HG03571 (cell line): Measurements from ENCODE around the gene MTCL1.

Experiments
- ATAC-seq: cut with Tn5 transposase; IDR thresholded peaks from one replicate; pipeline ENCODE4 v1.9.1; 2021; ENCODE audit not compliant: unreplicated experiment

Gene MTCL1

GRCh38 chr18:8766559-8767293 lies 61.4 kb downstream of the MTCL1 start:
- no peak for ATAC-seq

- ATAC-seq = no peak
These were observed 62.0 kb downstream of the MTCL1 start for GRCh38 chr18:8767340-8767739.

DNA sequence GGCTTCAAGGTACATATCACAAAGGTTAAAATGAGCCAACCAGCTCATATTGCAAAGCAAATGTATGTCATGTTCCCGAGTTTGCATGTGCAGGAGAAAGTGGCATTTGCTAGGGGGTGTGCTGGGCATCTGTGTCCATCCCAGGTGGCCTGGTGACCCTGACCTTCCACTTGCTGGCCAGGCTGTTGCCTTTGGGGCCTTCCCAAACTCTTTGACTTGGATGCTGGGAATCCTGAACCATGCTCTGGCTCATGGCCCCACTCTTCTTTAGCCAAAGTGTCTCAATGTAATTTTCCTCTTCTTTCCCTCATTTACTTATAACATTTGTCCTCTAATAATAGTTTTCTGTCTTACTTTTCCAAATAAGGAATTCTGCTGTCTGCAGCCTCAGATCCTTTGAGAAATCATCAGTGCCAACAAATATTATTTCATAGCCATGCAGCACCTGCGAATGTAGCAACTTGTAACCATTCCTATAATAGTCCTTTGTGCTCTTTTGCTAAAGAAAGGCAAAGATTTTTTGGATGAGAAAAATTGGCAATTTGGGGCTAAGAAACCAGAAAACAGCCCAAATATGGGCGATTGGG lies 64.2 kb downstream of the MTCL1 start:
- ATAC-seq = no peak

DNA sequence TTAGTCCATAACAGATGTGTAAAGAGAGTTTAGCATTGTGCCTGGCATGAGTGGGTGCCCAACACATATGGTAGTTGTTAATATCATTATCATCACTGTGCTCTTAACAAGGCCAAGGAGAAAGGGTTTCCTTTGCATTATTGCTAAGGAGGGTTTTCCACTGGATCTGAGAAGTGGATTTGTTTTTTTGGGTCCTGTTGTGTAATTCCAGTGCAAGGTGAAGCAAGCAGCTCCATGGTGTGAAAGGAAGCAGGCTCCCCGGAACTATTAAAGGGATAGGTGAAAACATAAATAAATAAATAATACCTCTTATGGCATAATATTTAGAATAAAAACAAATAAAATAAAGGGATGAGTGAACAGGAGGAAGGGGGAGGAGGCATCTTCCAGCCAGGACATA lies 65.3 kb downstream of the MTCL1 start:
- no peak for ATAC-seq

- ATAC-seq = no peak
These were observed 66.6 kb downstream of the MTCL1 start for GRCh38 chr18:8771930-8772329.

GRCh38 chr18:8773980-8774379 lies 68.6 kb downstream of the MTCL1 start:
- no peak for ATAC-seq

DNA sequence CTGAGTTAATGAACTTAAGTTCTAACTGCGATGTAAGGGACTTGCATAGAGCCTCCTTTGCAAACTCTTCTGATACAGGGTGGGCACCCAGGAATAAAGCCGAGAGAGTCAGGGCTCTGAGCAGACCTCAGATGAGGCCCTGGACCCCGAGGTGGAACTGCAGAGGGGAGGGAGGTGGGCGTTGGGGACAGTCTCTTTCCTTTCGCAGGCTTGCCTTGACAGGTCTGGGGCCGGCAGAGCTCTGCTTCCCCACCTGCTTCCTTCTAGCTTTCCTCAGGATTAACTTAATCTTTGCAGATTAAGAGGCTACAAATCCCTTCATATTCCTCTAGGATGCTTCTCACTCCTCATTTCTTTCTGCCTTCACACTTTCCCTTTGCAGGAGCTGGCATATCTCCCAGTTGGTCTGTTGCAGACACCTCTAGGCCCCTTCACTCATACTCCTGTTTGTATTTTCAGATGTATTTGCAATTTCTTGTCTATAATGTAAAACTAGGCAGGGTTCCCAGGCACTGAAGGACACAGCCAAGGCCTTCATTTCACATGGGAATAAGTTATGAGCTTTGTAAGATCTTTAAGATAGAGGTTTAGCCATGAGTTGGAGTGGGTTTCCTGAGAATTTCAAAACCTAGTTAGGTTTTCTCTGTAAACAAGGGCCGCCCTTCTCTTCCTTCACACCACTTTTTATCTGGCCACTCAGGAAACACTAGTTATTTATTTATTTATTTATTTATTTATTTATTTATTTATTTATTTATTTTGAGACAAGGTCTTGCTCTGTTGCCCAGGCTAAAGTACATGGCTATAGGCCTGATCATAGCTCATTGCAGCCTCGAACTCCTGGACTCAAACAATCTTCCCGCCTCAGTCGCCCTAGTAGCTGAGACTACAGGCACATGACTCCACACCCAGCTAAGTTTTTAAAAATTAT lies 70.9 kb downstream of the MTCL1 start:
- ATAC-seq = no peak

- no peak for ATAC-seq
These were observed 72.5 kb downstream of the MTCL1 start for GRCh38 chr18:8777846-8778245.

- ATAC-seq = no peak
These were observed 73.0 kb downstream of the MTCL1 start for GRCh38 chr18:8778386-8778785.

GRCh38 chr18:8778824-8779223 lies 73.5 kb downstream of the MTCL1 start:
- no peak for ATAC-seq

- ATAC-seq = no peak
These were observed 73.9 kb downstream of the MTCL1 start for GRCh38 chr18:8779251-8779650.

DNA sequence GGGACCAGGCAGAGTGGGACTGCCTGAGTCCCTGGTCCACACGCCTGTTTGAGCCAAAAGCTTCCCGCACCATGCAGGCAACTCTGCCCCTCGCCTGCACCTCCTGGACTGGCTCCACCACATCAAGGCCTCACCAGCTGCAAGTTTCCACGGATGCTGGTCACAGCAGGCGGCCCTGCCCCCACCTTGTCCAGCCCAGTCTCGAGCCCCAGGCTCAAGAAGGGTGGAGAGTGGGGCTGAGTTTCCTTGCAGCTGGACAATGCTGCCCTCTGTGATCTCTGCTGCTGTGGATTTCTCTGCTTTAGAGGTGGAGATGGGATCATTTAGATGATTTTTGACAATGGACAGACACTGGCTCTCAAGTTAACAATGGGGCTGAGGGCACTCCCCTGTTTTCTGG lies 74.9 kb downstream of the MTCL1 start:
- no peak for ATAC-seq

- ATAC-seq = no peak
These were observed 76.3 kb downstream of the MTCL1 start for GRCh38 chr18:8781671-8782070.

- no peak for ATAC-seq
These were observed 78.1 kb downstream of the MTCL1 start for GRCh38 chr18:8783335-8783993.

GRCh38 chr18:8783994-8784530 lies 78.7 kb downstream of the MTCL1 start:
- no peak for ATAC-seq

- no peak for ATAC-seq
These were observed 79.9 kb downstream of the MTCL1 start for GRCh38 chr18:8785261-8785660.

DNA sequence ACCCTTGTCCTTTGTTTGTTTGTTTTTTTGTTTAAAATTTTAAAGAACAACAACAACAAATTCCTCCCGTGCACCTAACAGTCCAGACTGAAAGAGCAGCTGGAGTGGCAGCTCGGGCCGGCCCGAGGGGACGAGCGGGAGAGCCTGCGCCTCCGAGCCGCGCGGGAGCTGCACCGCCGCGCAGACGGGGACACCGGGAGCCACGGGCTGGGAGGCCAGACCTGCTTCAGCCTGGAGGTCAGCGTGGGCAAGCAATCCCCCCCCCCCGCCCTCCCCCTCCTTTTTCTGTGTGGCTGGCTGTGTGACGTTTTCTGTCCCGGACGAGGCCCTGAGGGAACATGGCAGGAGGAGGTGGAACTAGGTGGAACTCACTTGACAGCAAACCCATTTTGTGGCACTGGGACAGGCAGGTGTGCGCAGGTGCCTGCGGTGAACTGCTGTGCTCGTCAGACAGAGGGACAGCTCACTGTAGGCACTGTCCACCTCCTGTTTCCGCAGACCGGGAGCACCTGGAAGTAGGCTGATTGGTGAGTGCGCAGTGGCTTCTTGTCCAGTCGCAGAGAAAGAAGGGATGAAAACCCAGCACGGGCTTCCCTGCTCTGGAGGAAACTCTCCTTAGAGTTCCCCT lies 80.6 kb downstream of the MTCL1 start:
- no peak for ATAC-seq

GRCh38 chr18:8786483-8787370 lies 81.4 kb downstream of the MTCL1 start:
- ATAC-seq = no peak

DNA sequence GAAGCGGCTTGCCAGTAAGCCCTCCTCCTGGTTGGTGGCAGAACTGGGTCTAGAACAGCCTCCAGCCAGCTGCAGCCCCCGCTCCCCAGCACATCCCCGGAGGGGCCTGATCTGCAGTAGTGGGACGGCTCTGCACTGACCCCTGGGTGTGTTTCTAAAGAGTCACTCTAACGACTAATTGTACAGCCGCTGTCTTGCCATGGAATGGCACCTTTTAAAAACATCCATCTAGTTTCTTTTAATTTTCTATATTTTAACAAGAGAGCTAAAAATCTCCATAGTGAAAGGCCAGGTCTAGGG lies 82.0 kb downstream of the MTCL1 start:
- ATAC-seq = no peak

DNA sequence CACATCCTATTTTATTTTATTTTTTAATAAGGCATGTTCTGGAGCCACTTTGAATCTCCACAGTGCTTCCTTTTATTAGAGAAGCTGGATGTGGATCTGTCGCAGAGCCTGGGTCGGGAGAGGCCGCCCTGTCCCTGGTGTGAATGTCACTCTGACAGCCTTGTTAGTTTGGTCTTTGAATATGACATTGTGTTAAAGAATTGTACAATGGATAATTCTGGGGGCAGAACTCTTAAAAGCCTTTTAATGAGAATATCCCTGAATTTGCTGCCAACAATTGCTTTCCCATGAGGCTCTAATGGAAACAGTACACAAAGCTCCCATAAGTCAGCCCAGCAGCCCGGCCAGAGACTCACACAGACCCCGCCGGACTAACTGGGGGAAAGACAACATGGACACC lies 82.4 kb downstream of the MTCL1 start:
- ATAC-seq = no peak
